Peyer's patch (tissue), 4 donors: ENCODE measurements around the gene UBE3C.

Source experiments
- POLR2A ChIP-seq, 2 donors: fragments of 450-650 bp; IDR thresholded peaks; one replicate each; pipeline ENCODE4 v1.5.1; 2017; ENCODE audit warnings: antibody characterized with exemption in 2 of 2, mild to moderate bottlenecking in 2 of 2, moderate library complexity in 2 of 2
- TF ChIP-seq, protein P1 (sequence below), 6 experiments: fragments of 450-650 bp in 4 of 6; fragments of 200-600 bp in 2 of 6; sonication (generic) in 1 of 6; IDR thresholded peaks; one replicate each; pipeline ENCODE4 v1.5.1; 2017 to 2019; ENCODE audit warnings: antibody characterized with exemption in 6 of 6, mild to moderate bottlenecking in 3 of 6, moderate library complexity in 1 of 6

GRCh38 chr7:157112706-157113105 is 26.0 kb upstream of the UBE3C start:
- no peak for TF ChIP-seq POLR2A (IDR thresholded peaks at IDR 0.05)
- TF ChIP-seq, protein P1, sequence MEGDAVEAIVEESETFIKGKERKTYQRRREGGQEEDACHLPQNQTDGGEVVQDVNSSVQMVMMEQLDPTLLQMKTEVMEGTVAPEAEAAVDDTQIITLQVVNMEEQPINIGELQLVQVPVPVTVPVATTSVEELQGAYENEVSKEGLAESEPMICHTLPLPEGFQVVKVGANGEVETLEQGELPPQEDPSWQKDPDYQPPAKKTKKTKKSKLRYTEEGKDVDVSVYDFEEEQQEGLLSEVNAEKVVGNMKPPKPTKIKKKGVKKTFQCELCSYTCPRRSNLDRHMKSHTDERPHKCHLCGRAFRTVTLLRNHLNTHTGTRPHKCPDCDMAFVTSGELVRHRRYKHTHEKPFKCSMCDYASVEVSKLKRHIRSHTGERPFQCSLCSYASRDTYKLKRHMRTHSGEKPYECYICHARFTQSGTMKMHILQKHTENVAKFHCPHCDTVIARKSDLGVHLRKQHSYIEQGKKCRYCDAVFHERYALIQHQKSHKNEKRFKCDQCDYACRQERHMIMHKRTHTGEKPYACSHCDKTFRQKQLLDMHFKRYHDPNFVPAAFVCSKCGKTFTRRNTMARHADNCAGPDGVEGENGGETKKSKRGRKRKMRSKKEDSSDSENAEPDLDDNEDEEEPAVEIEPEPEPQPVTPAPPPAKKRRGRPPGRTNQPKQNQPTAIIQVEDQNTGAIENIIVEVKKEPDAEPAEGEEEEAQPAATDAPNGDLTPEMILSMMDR (IDR thresholded peaks at IDR 0.05): no peak
